HEK293T (cell line): ENCODE measurements around the gene VWCE.

Source experiments
- CTCF ChIA-PET: fragments of 350-600 bp; formaldehyde crosslinking; extraction: SDS; loops from one replicate; lab custom pipeline; 2021; ENCODE audit warnings: antibody characterized with exemption, inconsistent platforms; lab: Yijun Ruan, JAX
- POLR2A ChIA-PET: fragments of 350-600 bp; formaldehyde crosslinking; extraction: SDS; loops from one replicate; lab custom pipeline; 2020; ENCODE audit warnings: antibody characterized with exemption, inconsistent platforms; lab: Yijun Ruan, JAX
- DNase-seq: peaks from one replicate; pipeline ENCODE4 v3.0.0; 2012; ENCODE audit warnings: mixed read lengths; ENCODE audit errors: extremely low spot score
- ARNT ChIP-seq: fragments of 450-650 bp; IDR thresholded peaks from 2 replicates; pipeline ENCODE4 v1.6.1; 2017; ENCODE audit warnings: mild to moderate bottlenecking
- BHLHE40 ChIP-seq: fragments of 450-650 bp; IDR thresholded peaks from 2 replicates; pipeline ENCODE4 v1.6.1; 2016; ENCODE audit warnings: mild to moderate bottlenecking, moderate library complexity, borderline replicate concordance
- CTBP1 ChIP-seq: fragments of 450-650 bp; IDR thresholded peaks from 2 replicates; pipeline ENCODE4 v1.6.1; 2016; ENCODE audit warnings: borderline replicate concordance
- ELF4 ChIP-seq: fragments of 450-650 bp; IDR thresholded peaks from 2 replicates; pipeline ENCODE4 v1.6.1; 2017; ENCODE audit warnings: antibody characterized with exemption
- FOXA1 ChIP-seq: fragments of 450-650 bp; IDR thresholded peaks from 2 replicates; pipeline ENCODE4 v1.6.1; 2016; ENCODE audit warnings: mild to moderate bottlenecking
- FOXK2 ChIP-seq: fragments of 450-650 bp; IDR thresholded peaks from 2 replicates; pipeline ENCODE4 v1.6.1; 2016; ENCODE audit warnings: mild to moderate bottlenecking
- FOXM1 ChIP-seq: fragments of 450-650 bp; IDR thresholded peaks from 2 replicates; pipeline ENCODE4 v1.6.1; 2017; ENCODE audit warnings: mild to moderate bottlenecking, borderline replicate concordance
- HDGF ChIP-seq: fragments of 450-650 bp; IDR thresholded peaks from 2 replicates; pipeline ENCODE4 v1.6.1; 2017; ENCODE audit warnings: antibody characterized with exemption, borderline replicate concordance
- L3MBTL2 ChIP-seq: fragments of 450-650 bp; conservative IDR thresholded peaks from 2 replicates; pipeline ENCODE4 v1.6.1; 2016; ENCODE audit warnings: mild to moderate bottlenecking
- LEF1 ChIP-seq: fragments of 450-650 bp; IDR thresholded peaks from 2 replicates; pipeline ENCODE4 v1.6.1; 2017; ENCODE audit warnings: mild to moderate bottlenecking, borderline replicate concordance
- NFRKB ChIP-seq: fragments of 450-650 bp; IDR thresholded peaks from 2 replicates; pipeline ENCODE4 v1.6.1; 2016; ENCODE audit warnings: mild to moderate bottlenecking, moderate library complexity
- SP1 ChIP-seq: fragments of 450-650 bp; IDR thresholded peaks from 2 replicates; pipeline ENCODE4 v1.6.1; 2017
- SUZ12 ChIP-seq: fragments of 450-650 bp; IDR thresholded peaks from 2 replicates; pipeline ENCODE4 v1.6.1; 2016; ENCODE audit warnings: mild to moderate bottlenecking
- TARDBP ChIP-seq: fragments of 450-650 bp; IDR thresholded peaks from 2 replicates; pipeline ENCODE4 v1.6.1; 2016
- ZNF384 ChIP-seq: fragments of 450-650 bp; IDR thresholded peaks from 2 replicates; pipeline ENCODE4 v1.6.1; 2016
- TF ChIP-seq, protein P1 (sequence below): fragments of 450-650 bp; IDR thresholded peaks from 2 replicates; pipeline ENCODE4 v1.6.1; 2016

Gene VWCE

DNA sequence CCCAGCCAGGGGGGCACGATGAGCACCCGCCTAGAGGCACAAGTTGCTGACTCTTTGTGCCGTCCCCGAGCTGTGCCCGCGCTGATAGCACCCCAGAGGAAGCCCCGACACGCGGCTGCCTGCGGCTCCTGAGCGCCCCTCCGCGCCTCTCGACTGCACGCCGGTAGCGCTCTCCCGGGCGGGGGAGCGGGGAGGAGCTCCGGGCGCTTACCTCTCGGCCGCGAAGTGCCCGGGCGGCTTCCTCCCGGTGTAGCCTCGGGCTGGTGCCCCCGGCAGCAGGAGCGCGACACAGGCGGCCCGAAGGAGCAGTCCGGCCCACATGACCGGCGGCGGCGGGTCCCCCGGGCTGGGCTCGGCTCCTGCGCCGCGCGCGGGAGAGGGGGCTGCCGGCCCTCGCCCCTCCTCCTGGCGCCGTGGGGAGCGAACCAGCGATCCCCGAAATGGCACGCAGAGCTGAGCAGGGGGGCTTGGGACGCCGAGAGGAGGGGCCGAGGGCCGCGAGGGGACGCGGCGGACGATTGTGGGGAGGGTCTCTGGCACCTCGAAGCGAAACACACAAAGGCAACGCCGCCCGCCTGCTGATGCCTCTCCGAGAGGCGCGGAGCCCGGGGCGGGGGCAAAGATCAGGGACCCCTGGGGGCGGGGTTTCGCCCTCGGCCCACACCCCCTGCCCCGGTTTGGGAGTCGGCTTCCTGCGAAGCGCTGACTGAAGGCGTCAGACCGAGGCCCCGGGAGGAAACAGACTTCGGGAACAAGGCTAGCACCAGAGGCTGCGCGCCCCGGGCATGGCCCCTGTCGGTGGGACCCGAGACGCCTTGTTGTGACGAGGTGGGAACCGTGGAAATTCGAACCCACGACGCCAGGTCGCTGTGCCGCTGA lies at the start of gene VWCE:
TSS of gene VWCE (minus strand) at position 600 of the 879 bp plus-strand sequence. CDS start at position 321, 279 bp downstream.
- DNase-seq = no peak
- ChIA-PET CTCF (no interaction called here), POLR2A (interaction anchor here (1.3 kb wide), 1 partner anchor 13 kb away, joined by 4 read pairs; no protein-coding TSS in a partner anchor)
- TF ChIP-seq, protein P1, sequence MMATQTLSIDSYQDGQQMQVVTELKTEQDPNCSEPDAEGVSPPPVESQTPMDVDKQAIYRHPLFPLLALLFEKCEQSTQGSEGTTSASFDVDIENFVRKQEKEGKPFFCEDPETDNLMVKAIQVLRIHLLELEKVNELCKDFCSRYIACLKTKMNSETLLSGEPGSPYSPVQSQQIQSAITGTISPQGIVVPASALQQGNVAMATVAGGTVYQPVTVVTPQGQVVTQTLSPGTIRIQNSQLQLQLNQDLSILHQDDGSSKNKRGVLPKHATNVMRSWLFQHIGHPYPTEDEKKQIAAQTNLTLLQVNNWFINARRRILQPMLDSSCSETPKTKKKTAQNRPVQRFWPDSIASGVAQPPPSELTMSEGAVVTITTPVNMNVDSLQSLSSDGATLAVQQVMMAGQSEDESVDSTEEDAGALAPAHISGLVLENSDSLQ = no peak

GRCh38 chr11:61343792-61344745 lies 49.0 kb upstream of the VWCE start:
- POLR2A ChIA-PET = interaction anchor here (1.7 kb wide), 1 partner anchor 8 kb away, joined by 4 read pairs; no protein-coding TSS in a partner anchor
- no peak for TF ChIP-seq FOXK2
- CTCF ChIA-PET = interaction anchor here (0.8 kb wide), 1 partner anchor 8 kb away, joined by 7 read pairs; no protein-coding TSS in a partner anchor
- no peak for DNase-seq

DNA sequence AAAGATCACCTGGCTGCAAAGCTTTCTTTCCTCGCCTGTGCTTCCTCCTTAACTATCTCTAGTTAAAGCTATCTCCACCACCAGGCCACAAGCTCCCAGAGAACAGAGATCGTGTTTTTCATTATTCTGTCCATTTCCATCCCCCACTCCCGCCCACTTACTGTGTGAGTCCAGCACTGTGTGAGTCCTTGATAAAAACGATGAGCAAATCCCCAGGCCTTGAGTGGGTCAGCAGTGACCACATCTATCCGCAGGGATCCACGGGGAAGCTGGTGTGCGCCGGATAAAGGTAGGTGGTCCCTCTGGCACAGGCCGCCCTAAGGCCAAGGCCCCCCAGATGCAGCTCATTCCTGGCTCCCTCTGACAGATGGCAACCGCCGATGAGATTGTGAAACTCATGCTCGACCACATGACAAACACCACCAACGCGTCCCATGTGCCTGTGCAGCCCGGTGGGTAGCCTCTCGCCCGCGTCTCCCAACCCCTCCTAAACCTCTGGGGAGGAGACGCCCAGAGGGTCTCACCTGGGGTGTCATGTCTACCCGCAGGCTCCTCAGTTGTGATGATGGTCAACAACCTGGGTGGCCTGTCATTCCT lies 47.2 kb upstream of the VWCE start:
- POLR2A ChIA-PET = interaction anchor here (1.4 to 2.2 kb wide), 2 partner anchors 19 to 21 kb away, joined by 3 to 12 read pairs; partner anchors contain the start of genes CYB561A3 and TMEM138
- CTCF ChIA-PET = interaction anchor here (1.2 kb wide), 1 partner anchor 43 kb away, joined by 5 read pairs; no protein-coding TSS in a partner anchor
- DNase-seq = no peak
- TF ChIP-seq SUZ12 = no peak

GRCh38 chr11:61341706-61342105 lies 46.6 kb upstream of the VWCE start:
- POLR2A ChIA-PET = interaction anchor here (1.4 to 2.2 kb wide), 2 partner anchors 20 to 21 kb away, joined by 3 to 12 read pairs; partner anchors contain the start of genes CYB561A3 and TMEM138
- DNase-seq = no peak
- CTCF ChIA-PET = interaction anchor here (0.6 to 1.2 kb wide), 2 partner anchors 44 to 279 kb away, joined by 3 to 5 read pairs; no protein-coding TSS in a partner anchor
- TF ChIP-seq NFRKB (no peak), LEF1 (no peak), FOXK2 (no peak), FOXA1 (no peak), BHLHE40 (no peak), HDGF (no peak), TARDBP (no peak), ARNT (no peak), SP1 (no peak), ELF4 (no peak), L3MBTL2 (no peak), FOXM1 (no peak), CTBP1 (no peak)
- TF ChIP-seq, protein P1 = no peak

- no peak for DNase-seq
- POLR2A ChIA-PET = interaction anchor here (2.2 kb wide), 1 partner anchor 21 kb away, joined by 12 read pairs; the partner anchor contains the start of genes CYB561A3 and TMEM138
- CTCF ChIA-PET = interaction anchor here (1.2 kb wide), 1 partner anchor 45 kb away, joined by 5 read pairs; no protein-coding TSS in a partner anchor
- TF ChIP-seq FOXK2 (no peak), L3MBTL2 (no peak), ZNF384 (no peak), ARNT (no peak), FOXM1 (no peak), CTBP1 (no peak), ELF4 (no peak), NFRKB (no peak), SP1 (no peak), LEF1 (no peak)
- TF ChIP-seq, protein P1 = no peak
These were observed 45.9 kb upstream of the VWCE start for GRCh38 chr11:61340979-61341378.

- ChIA-PET POLR2A (interaction anchor here (0.6 to 7.2 kb wide), 2 partner anchors 22 to 258 kb away, joined by 3 to 103 read pairs; partner anchors contain the start of genes CYB561A3 and TMEM138), CTCF (no interaction called here)
- DNase-seq = no peak
- no peak for TF ChIP-seq HDGF
- TF ChIP-seq FOXK2 = no peak
- no peak for TF ChIP-seq ARNT
- TF ChIP-seq FOXM1 = no peak
- TF ChIP-seq, protein P1 = no peak
- no peak for TF ChIP-seq CTBP1
- no peak for TF ChIP-seq BHLHE40
- TF ChIP-seq TARDBP = no peak
- no peak for TF ChIP-seq NFRKB
- no peak for TF ChIP-seq ZNF384
- no peak for TF ChIP-seq FOXA1
- no peak for TF ChIP-seq LEF1
- no peak for TF ChIP-seq SP1
- TF ChIP-seq SUZ12 = no peak
- TF ChIP-seq ELF4 = no peak
- no peak for TF ChIP-seq L3MBTL2
These were observed 44.4 kb upstream of the VWCE start for GRCh38 chr11:61339490-61339878.
